Right lobe of liver (tissue), 6 donors: ENCODE measurements around the gene SERPINB10. TPM values are rescaled to one million over a fixed set of nuclear protein-coding genes. Genes with fewer than 3 reads are reported as not detected.

Experiments used
- ATAC-seq, 4 donors: fragments of 200-7000 bp; cut with Tn5 transposase; one replicate each; pipeline ENCODE4 v1.9.1; 2020; ENCODE audit warnings: mild to moderate bottlenecking in 4 of 4, moderate library complexity in 4 of 4
- DNase-seq, 3 donors: peaks; one replicate each; pipeline ENCODE4 v3.0.0-alpha.2; 2020
- H3K27ac ChIP-seq, 3 donors: fragments of 200-600 bp; one replicate each; pipeline ENCODE4 v1.8.0; 2022
- H3K27me3 ChIP-seq, 2 donors: fragments of 200-600 bp; one replicate each; pipeline ENCODE4 v1.8.0; 2022
- H3K36me3 ChIP-seq, 4 donors: fragments of 200-600 bp; sonication (generic) in 1 of 4; one replicate each; pipeline versions ENCODE4 v1.5.1 to v1.8.0; 2017 to 2022; ENCODE audit warnings: control low read depth in 1 of 4
- H3K4me1 ChIP-seq, 4 donors: fragments of 200-600 bp; sonication (generic) in 1 of 4; one replicate each; pipeline versions ENCODE4 v1.5.1 to v1.8.0; 2017 to 2022; ENCODE audit warnings: control low read depth in 1 of 4
- H3K4me3 ChIP-seq, 3 donors: fragments of 200-600 bp; one replicate each; pipeline ENCODE4 v1.8.0; 2022
- H3K9me3 ChIP-seq, 4 donors: fragments of 200-600 bp; sonication (generic) in 1 of 4; one replicate each; pipeline versions ENCODE4 v1.5.1 to v1.8.0; 2017 to 2022; ENCODE audit warnings: control low read depth in 1 of 4
- POLR2A ChIP-seq: fragments of 450-650 bp; IDR thresholded peaks from one replicate; pipeline ENCODE4 v1.6.1; 2017; ENCODE audit warnings: antibody characterized with exemption, mild to moderate bottlenecking
- WGBS: methylation state at CpG from one replicate; pipeline ENCODE4 v1.1.6; 2018; ENCODE audit warnings: low coverage, low lambda C conversion rate; ENCODE audit not compliant: insufficient coverage; ENCODE audit errors: missing lambda C conversion rate; 5-methylcytosine and 5-hydroxymethylcytosine counted together
- intact Hi-C, 2 donors: fragments of 100-400 bp; cut with DNase I; formaldehyde crosslinking; loops; one replicate each; pipeline versions ENCODE4 v1.11.2 to v1.14.1; 2022
- total RNA-seq, 6 experiments: library from RNA; depleted of rRNA in 2 of 6; stranded (reverse); fragments of >200 nt in 2 of 6; fragmentation: NEBNext Ultra II Directional in 3 of 6; extraction: Animal tissue kit (Norgen Biotek cat#: 25700) in 3 of 6; gene quantifications; one replicate each; pipeline versions ENCODE4 v1.1.0 to v1.2.4, GENCODE V29; 2016 to 2023
- TF ChIP-seq, protein P1 (sequence below), 4 donors: fragments of 200-600 bp in 3 of 4; fragments of 450-650 bp in 1 of 4; IDR thresholded peaks; one replicate each; pipeline versions ENCODE4 v1.5.1 to v1.8.0; 2016 to 2022; ENCODE audit warnings: antibody characterized with exemption in 4 of 4, mild to moderate bottlenecking in 2 of 4
- donor health status: DM: no; HTN: yes; CAD: no.
- donor health status: DM: no; HTN: no; CAD: no.
- donor health status: DM: no; HTN: no; CAD: no.
- donor health status: DM: no; HTN: yes; CAD: no.
- donor health status: DM: no; HTN: yes; CAD: no.

The SERPINB10 gene
- total RNA-seq, 6 experiments from 2014 or later: 0.24 TPM; not detected in 5

GRCh38 chr18:63881851-63882250, 25.9 kb upstream of the SERPINB10 start:
- Histone ChIP-seq H3K27me3 (no peaks in the 10 kb centered on the region), H3K36me3 (no peaks in the 10 kb centered on the region), H3K9me3 (no peaks in the 10 kb centered on the region), H3K4me1 (no peaks in the 10 kb centered on the region), H3K27ac (no peak overlapping the region), H3K4me3 (no peak overlapping the region)
- ATAC-seq (no peak), DNase-seq (no peak)
- 61% methylated on average over 4 of the region's 4 CpGs for WGBS
- intact Hi-C loops: no loop called here
- TF ChIP-seq, protein P1, sequence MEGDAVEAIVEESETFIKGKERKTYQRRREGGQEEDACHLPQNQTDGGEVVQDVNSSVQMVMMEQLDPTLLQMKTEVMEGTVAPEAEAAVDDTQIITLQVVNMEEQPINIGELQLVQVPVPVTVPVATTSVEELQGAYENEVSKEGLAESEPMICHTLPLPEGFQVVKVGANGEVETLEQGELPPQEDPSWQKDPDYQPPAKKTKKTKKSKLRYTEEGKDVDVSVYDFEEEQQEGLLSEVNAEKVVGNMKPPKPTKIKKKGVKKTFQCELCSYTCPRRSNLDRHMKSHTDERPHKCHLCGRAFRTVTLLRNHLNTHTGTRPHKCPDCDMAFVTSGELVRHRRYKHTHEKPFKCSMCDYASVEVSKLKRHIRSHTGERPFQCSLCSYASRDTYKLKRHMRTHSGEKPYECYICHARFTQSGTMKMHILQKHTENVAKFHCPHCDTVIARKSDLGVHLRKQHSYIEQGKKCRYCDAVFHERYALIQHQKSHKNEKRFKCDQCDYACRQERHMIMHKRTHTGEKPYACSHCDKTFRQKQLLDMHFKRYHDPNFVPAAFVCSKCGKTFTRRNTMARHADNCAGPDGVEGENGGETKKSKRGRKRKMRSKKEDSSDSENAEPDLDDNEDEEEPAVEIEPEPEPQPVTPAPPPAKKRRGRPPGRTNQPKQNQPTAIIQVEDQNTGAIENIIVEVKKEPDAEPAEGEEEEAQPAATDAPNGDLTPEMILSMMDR (IDR thresholded peaks at IDR 0.05): no peak
- TF ChIP-seq POLR2A: no peak

DNA sequence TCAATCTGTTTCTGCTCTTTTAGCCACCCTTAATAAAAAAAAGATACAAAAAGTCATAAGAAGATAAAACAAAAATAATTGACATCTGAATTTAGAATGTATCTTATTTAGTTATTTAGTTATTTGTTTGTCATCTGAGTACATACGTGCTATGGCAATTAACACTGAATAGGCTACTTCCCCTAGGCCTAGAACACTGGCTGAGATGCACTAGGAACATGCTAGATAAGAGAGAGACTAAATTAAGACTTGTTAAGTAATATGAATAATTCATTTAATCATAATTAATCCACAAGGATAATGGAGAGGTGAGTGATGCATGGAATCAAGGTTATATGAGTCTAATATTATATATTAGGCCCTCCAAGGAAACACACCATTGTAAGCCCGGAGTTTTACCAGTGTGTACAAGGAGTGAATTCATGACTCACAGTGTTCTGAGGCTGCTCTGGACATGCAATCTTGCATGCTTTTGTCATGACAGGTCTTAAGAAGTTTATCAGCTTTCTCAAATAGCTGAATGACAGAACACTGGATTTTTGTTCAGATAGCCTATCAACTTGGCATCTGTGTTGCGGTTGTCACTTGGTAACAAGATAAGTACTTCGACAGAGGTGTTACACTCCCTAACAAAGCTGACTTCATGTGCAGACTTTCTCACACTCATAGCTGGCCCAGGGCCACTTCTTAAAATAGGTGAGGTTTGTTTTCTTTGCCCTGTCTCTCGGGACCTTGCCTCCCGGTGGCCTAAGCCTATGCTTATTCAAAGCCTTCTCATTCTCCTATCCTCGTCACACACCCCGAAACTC, 25.2 kb upstream of the SERPINB10 start:
- WGBS: 71% methylated on average over 7 of the region's 8 CpGs
- no peak for ATAC-seq

DNA sequence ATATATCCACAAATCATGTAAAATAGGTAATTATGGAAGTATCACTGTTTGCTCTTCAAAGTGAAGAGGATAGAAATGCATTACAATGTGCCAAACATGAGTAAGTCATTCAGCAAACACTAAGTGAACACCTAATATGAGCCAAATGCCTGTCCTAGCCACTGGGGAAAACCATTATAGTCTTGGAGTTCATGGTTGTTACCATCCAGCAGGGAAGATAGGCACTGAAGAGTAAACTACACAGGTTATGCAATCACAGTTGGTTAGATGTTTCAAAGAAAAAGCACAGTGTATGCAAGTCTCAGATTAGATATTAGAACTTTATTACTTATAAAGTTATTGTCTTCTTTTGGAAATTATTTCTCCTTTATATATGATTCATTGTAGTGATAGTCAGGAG, 24.1 kb upstream of the SERPINB10 start:
- H3K27ac ChIP-seq: no peak overlapping the region

More for the DNA sequence above, 25.2 kb upstream of the SERPINB10 start:
- no peaks in the 10 kb centered on the region for H3K9me3 ChIP-seq
- H3K4me1 ChIP-seq: no peaks in the 10 kb centered on the region
- H3K27me3 ChIP-seq: no peaks in the 10 kb centered on the region
- no peak for TF ChIP-seq POLR2A
- TF ChIP-seq, protein P1 (IDR thresholded peaks at IDR 0.05): no peak
- no peaks in the 10 kb centered on the region for H3K36me3 ChIP-seq
- H3K27ac ChIP-seq: no peak overlapping the region
- intact Hi-C loops: no loop called here
- no peak overlapping the region for H3K4me3 ChIP-seq
- no peak for DNase-seq

DNA sequence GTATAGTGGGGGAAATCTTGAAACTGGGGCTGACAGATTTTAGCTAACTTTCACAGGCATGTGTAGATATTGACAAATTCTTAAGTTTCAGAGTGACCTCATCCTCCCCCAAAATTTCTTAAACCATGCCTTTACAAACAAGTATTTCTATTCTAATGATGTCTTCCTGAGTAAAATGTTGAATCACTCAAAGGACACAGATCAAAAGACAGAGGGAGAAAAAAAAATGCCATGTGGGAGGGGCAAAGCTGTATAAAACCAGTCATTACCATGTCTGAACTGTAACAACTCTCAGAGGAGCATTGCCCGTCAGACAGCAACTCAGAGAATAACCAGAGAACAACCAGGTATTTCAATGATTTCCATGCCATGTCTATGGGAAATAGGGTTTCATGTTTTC, 20.3 kb upstream of the SERPINB10 start, which contains the start of gene SERPINB2:
Gene SERPINB2, plus strand, starts transcription at position 282 of the 400 bp plus-strand sequence. CDS start 3,740 bp downstream, outside the sequence.
- Histone ChIP-seq H3K27ac (no peak within 1 kb of the TSS), H3K4me3 (no peak within 1 kb of the TSS), H3K4me1 (no peaks in the 10 kb centered on the region), H3K27me3 (no peaks in the 10 kb centered on the region), H3K36me3 (no peaks in the 10 kb centered on the region), H3K9me3 (no peaks in the 10 kb centered on the region)
- intact Hi-C loops: no loop called here
- 73% methylated on average over 1 of the region's 1 CpG for WGBS
- TF ChIP-seq, protein P1 (IDR thresholded peaks at IDR 0.05): no peak
- DNase-seq (no peak), ATAC-seq (no peak)

More for the DNA sequence above, 24.1 kb upstream of the SERPINB10 start:
- no peaks in the 10 kb centered on the region for H3K36me3 ChIP-seq
- no peak overlapping the region for H3K4me3 ChIP-seq
- TF ChIP-seq, protein P1 (IDR thresholded peaks at IDR 0.05): no peak
- TF ChIP-seq POLR2A: no peak
- no peaks in the 10 kb centered on the region for H3K4me1 ChIP-seq
- DNase-seq (no peak), ATAC-seq (peak in 1 of 4 donors; percentile 23)
- no peaks in the 10 kb centered on the region for H3K9me3 ChIP-seq
- H3K27me3 ChIP-seq: no peaks in the 10 kb centered on the region
- intact Hi-C loops: no loop called here
